ENCODE measurements around the gene NHS. TPM values are rescaled to one million over a fixed set of nuclear protein-coding genes. Genes with fewer than 3 reads are reported as not detected.

NHS gene
- total RNA-seq, 1 experiment from 2014 or later = 5.7 TPM

DNA sequence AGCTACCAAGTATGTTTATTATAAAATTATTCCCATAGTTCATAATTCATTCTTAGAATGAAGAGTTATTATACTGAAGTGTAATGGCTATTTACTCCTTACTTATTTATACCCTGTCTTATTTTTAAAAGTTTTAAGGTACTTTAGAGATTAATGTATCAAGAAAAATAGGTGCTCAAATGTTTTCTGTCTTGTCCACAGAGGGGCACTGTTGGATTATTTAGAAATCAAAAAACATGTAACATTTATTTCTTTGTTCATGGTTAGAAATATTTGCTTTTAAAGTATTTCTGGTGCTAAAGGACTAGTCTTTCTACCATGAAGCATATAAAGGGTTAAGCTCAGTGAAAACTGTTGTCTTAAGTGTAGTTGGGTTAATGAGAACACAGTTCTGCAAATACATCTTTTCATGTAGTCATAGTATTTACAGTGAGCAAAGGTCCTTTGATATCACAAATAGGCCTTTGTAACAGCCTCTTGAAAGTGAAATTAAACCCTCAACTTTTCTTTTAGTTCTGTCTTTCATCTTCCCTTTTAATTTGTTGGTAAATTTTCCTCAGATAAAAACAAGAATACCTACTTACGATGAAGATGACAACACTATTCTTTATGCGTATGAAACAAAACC lies 370.0 kb downstream of the NHS start (continued):
- no peak for TF ChIP-seq POLR2AphosphoS5 (IDR thresholded peaks at IDR 0.05; ENCODE audit: low read depth, low read length)
- no peak for TF ChIP-seq EZH2phosphoT487 (IDR thresholded peaks at IDR 0.05; ENCODE audit: borderline replicate concordance)

DNA sequence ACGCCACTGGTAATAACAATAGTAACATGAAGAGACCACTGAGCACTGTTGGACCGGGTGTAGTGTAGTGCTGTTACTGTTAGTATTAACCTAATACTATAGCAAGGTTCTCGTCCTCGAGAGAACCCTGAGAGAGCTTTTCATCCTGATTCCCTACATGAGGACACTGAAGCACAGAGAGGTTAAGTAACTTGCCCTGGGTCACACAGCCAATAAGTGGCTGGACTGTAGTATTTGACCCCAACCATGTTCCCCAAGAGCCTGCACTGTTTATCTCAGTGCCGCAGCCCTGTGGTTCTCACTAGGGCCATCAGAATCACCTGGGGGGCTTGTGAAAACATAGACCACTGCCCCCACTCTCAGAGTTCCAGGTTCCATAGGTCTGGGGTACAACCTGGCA lies 372.7 kb downstream of the NHS start:
- H3K4me1 ChIP-seq (ENCODE audit: control insufficient read depth in 1 of 2, insufficient read depth in 2 of 2, low read length in 2 of 2) = no peaks in the 10 kb centered on the region
- no peaks in the 10 kb centered on the region for H4K20me1 ChIP-seq (ENCODE audit: insufficient read depth)
- no peak overlapping the region for H3K4me2 ChIP-seq (ENCODE audit: low read length)
- ATAC-seq (no peak), DNase-seq (ENCODE audit: low read depth, low spot score) (no peak)
- intact Hi-C loops (cut with micrococcal nuclease) = loop anchor here (10.0 kb wide), 1 partner anchor 1587 kb away; no protein-coding TSS in a partner anchor
- RAD21 ChIA-PET (ENCODE audit: low non-redundant PET in 1 of 2, low total read pairs in 2 of 2, uncharacterized antibody in 2 of 2, unreplicated experiment in 2 of 2) = no interaction called here
- H3K27ac ChIP-seq (ENCODE audit: low read depth, low read length) = no peak overlapping the region
- no peaks in the 10 kb centered on the region for H3K9me2 ChIP-seq (ENCODE audit: insufficient read depth)
- no peaks in the 10 kb centered on the region for H3K36me3 ChIP-seq (ENCODE audit: control insufficient read depth in 1 of 2, insufficient read depth in 2 of 2, low read length in 2 of 2)
- TF ChIP-seq ZNF274 (IDR thresholded peaks at IDR 0.05; ENCODE audit: low read depth, low read length) (no peak), SRF (IDR thresholded peaks at IDR 0.05; ENCODE audit: low read depth) (no peak), CTCF (IDR thresholded peaks at IDR 0.05 in 2 of 3, conservative IDR thresholded peaks at IDR 0.05 in 1 of 3; ENCODE audit: borderline replicate concordance in 1 of 3, insufficient read depth in 1 of 3, low read depth in 2 of 3, low read length in 2 of 3) (no peak), YY1 (IDR thresholded peaks at IDR 0.05; ENCODE audit: extremely low read depth, insufficient replicate concordance, low read depth, low read length) (no peak), CEBPB (IDR thresholded peaks at IDR 0.05; ENCODE audit: low read depth) (no peak), SIN3A (IDR thresholded peaks at IDR 0.05; ENCODE audit: low read depth) (no peak), JUND (IDR thresholded peaks at IDR 0.05) (no peak), TCF7L2 (IDR thresholded peaks at IDR 0.05; ENCODE audit: borderline replicate concordance, extremely low read depth, insufficient read depth, insufficient read length) (no peak), EGR1 (IDR thresholded peaks at IDR 0.05; ENCODE audit: low read depth) (no peak), POLR2AphosphoS5 (IDR thresholded peaks at IDR 0.05; ENCODE audit: low read depth, low read length) (no peak), FOSL1 (IDR thresholded peaks at IDR 0.05; ENCODE audit: low read depth) (no peak), POLR2A (IDR thresholded peaks at IDR 0.05; ENCODE audit: borderline replicate concordance, extremely low read depth, insufficient read depth, insufficient read length) (no peak), ZFX (IDR thresholded peaks at IDR 0.05) (no peak), RAD21 (IDR thresholded peaks at IDR 0.05; ENCODE audit: low read depth) (no peak)
- TF ChIP-seq, protein P1, sequence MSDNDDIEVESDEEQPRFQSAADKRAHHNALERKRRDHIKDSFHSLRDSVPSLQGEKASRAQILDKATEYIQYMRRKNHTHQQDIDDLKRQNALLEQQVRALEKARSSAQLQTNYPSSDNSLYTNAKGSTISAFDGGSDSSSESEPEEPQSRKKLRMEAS (IDR thresholded peaks at IDR 0.05) = no peak
- H2AFZ ChIP-seq (ENCODE audit: low read depth, low read length, poor library complexity, severe bottlenecking) = no peak overlapping the region
- CTCF ChIA-PET = no interaction called here
- no peaks in the 10 kb centered on the region for H3K79me2 ChIP-seq (ENCODE audit: insufficient read depth, low read length)
- no TSS peak for BruUV-seq (replicated peaks)
- no peaks in the 10 kb centered on the region for H3K27me3 ChIP-seq (ENCODE audit: insufficient read depth, low read length)
- H3K4me3 ChIP-seq (replicated peaks in 1 of 2; ENCODE audit: low read depth in 1 of 2, low read length in 2 of 2) = no peak overlapping the region
- no peaks in the 10 kb centered on the region for H3K9me3 ChIP-seq (ENCODE audit: control insufficient read depth in 1 of 2, insufficient read depth in 1 of 2, low read depth in 1 of 2, low read length in 2 of 2)
- H3K9ac ChIP-seq (ENCODE audit: low read length) = no peak overlapping the region
- POLR2A ChIA-PET = no interaction called here
